GM12878 (cell line): ENCODE results near the gene IVD. TPM values are rescaled to one million over a fixed set of nuclear protein-coding genes. Genes with fewer than 3 reads are reported as not detected.

ENCODE experiments used
- ATAC-seq: fragments of 200-7000 bp; cut with Tn5 transposase; 3 replicates; pipeline ENCODE4 v1.9.1; 2020; ENCODE audit warnings: mild to moderate bottlenecking, moderate library complexity
- BruUV-seq: library from RNA; stranded (reverse); fragments of 400-500 nt; replicated peaks from 2 replicates; lab custom pipeline; 2021; lab: Mats Ljungman, UMichigan
- CTCF ChIA-PET: fragments of 300-600 bp; sonication (Branson Sonifier 250); formaldehyde crosslinking; extraction: SDS; loops from one replicate; lab custom pipeline; 2021; ENCODE audit warnings: inconsistent platforms; lab: Yijun Ruan, JAX
- POLR2A ChIA-PET: fragments of 350-600 bp; formaldehyde crosslinking; extraction: SDS; loops from one replicate; lab custom pipeline; 2021; ENCODE audit warnings: inconsistent platforms; lab: Charles Lee
- RAD21 ChIA-PET: fragments of 300-600 bp; sonication (Branson Sonifier 250); formaldehyde crosslinking; loops from one replicate; lab custom pipeline; 2023; ENCODE audit warnings: antibody characterized with exemption; ENCODE audit not compliant: unreplicated experiment; lab: Charles Lee
- SMC1A ChIA-PET: fragments of 300-600 bp; sonication (Branson Sonifier 250); formaldehyde crosslinking; loops from one replicate; lab custom pipeline; 2023; ENCODE audit not compliant: unreplicated experiment, uncharacterized antibody; lab: Charles Lee
- DNase-seq: peaks from one replicate; pipeline ENCODE4 v3.0.0-alpha.2; 2011; ENCODE audit warnings: low read depth, low spot score
- FAIRE-seq: peaks from 3 replicates; lab custom pipeline; 2011; peaks lifted over from hg19 to GRCh38; lab: Jason Lieb, UNC
- H2AFZ ChIP-seq: 2 replicates; pipeline ENCODE4 v1.6.0; 2011; ENCODE audit warnings: low read depth, low read length, control low read depth; ENCODE audit not compliant: control insufficient read depth
- H3K27ac ChIP-seq: 2 replicates; pipeline ENCODE4 v1.5.1; 2011; ENCODE audit warnings: control low read depth; ENCODE audit not compliant: control insufficient read depth, insufficient read depth
- H3K27me3 ChIP-seq, 2 experiments: replicated peaks in 1 of 2; 2 replicates each; pipeline versions ENCODE4 v1.6.0 to v1.6.1; 2011; ENCODE audit warnings: low read length in 1 of 2; ENCODE audit not compliant: control insufficient read depth in 2 of 2, insufficient read depth in 2 of 2
- H3K36me3 ChIP-seq, 2 experiments: 2 replicates each; pipeline ENCODE4 v1.5.1; 2011; ENCODE audit warnings: low read length in 1 of 2; ENCODE audit not compliant: control insufficient read depth in 2 of 2, insufficient read depth in 2 of 2
- H3K4me1 ChIP-seq: 2 replicates; pipeline ENCODE4 v1.6.1; 2011; ENCODE audit warnings: mild to moderate bottlenecking, low read length, moderate library complexity, mixed read lengths; ENCODE audit not compliant: control insufficient read depth, insufficient read depth
- H3K4me2 ChIP-seq: 2 replicates; pipeline ENCODE4 v1.6.0; 2011; ENCODE audit warnings: control low read depth; ENCODE audit not compliant: control insufficient read depth, insufficient read depth
- H3K4me3 ChIP-seq: fragments of 200-600 bp; sonication (generic); 2 replicates; pipeline ENCODE4 v1.5.1; 2016
- H3K79me2 ChIP-seq: 2 replicates; pipeline ENCODE4 v1.6.0; 2011; ENCODE audit warnings: low read length; ENCODE audit not compliant: control insufficient read depth, insufficient read depth
- H3K9ac ChIP-seq: 2 replicates; pipeline ENCODE4 v1.8.0; 2011; ENCODE audit warnings: low read length, control low read depth, mixed read lengths; ENCODE audit not compliant: control insufficient read depth, insufficient read depth
- H3K9me3 ChIP-seq: replicated peaks from 3 replicates; pipeline ENCODE4 v1.5.1; 2011; ENCODE audit warnings: mild to moderate bottlenecking, low read length; ENCODE audit not compliant: control insufficient read depth, insufficient read depth
- H4K20me1 ChIP-seq: 2 replicates; pipeline ENCODE4 v1.6.0; 2011; ENCODE audit not compliant: control insufficient read depth, insufficient read depth
- CREB1 ChIP-seq: IDR thresholded peaks from 2 replicates; pipeline ENCODE4 v1.6.1; 2012; ENCODE audit warnings: low read depth, mild to moderate bottlenecking, inconsistent platforms
- HDGF ChIP-seq: fragments of 450-650 bp; IDR thresholded peaks from 2 replicates; pipeline ENCODE4 v1.6.1; 2016; ENCODE audit warnings: antibody characterized with exemption
- NR2C2 ChIP-seq: IDR thresholded peaks from 2 replicates; pipeline ENCODE4 v1.6.1; 2011; ENCODE audit warnings: borderline replicate concordance, low read depth; ENCODE audit not compliant: control insufficient read depth, insufficient read length
- SPI1 ChIP-seq: IDR thresholded peaks from 2 replicates; pipeline ENCODE4 v1.6.1; 2011; ENCODE audit warnings: low read depth, mild to moderate bottlenecking, low read length, moderate library complexity, borderline replicate concordance; ENCODE audit not compliant: insufficient read depth
- SREBF1 ChIP-seq: IDR thresholded peaks from 2 replicates; pipeline ENCODE4 v1.6.1; 2012; ENCODE audit warnings: mild to moderate bottlenecking, low read length
- ZBTB4 ChIP-seq: fragments of 450-650 bp; formaldehyde crosslinking; IDR thresholded peaks from 2 replicates; pipeline ENCODE4 v1.4.0; 2022; ENCODE audit warnings: mild to moderate bottlenecking, moderate library complexity
- WGBS: methylation state at CpG from one replicate; pipeline ENCODE4 v1.1.6; 2016; ENCODE audit warnings: low lambda C conversion rate; ENCODE audit not compliant: insufficient replicate concordance, insufficient coverage; ENCODE audit errors: missing lambda C conversion rate; 5-methylcytosine and 5-hydroxymethylcytosine counted together
- in situ Hi-C: fragments of 300-500 bp; cut with MboI; formaldehyde crosslinking; loops from 9 replicates; pipeline ENCODE4 v1.14.3; 2018; ENCODE audit warnings: mixed read lengths
- intact Hi-C: fragments of 100-400 bp; cut with micrococcal nuclease; formaldehyde crosslinking; loops from one replicate; pipeline ENCODE4 v1.14.2; 2022; ENCODE audit not compliant: unreplicated experiment
- polyA plus RNA-seq, 11 experiments: library from polyadenylated mRNA; depleted of rRNA in 4 of 11; unstranded in 6 of 11; stranded (reverse) in 5 of 11; fragments of >200 nt; fragmentation: Nextera tagmentation in 4 of 11; fragmentation: Illumina TruSeq in 1 of 11; extraction: Ambion mirVana in 4 of 11; extraction: Trizol in 1 of 11; gene quantifications; 1 replicate in 1 of 11; 2 replicates in 10 of 11; pipeline versions ENCODE4 v1.2.1 to v1.2.3, GENCODE V29; 2011 to 2016; ENCODE audit warnings: inconsistent platforms in 2 of 11, missing spikeins in 2 of 11, low read depth in 1 of 11
- total RNA-seq, 4 experiments: library from RNA; depleted of rRNA in 3 of 4; stranded (reverse); fragments of >200 nt in 3 of 4; fragmentation: Illumina TruSeq in 1 of 4; extraction: Trizol in 1 of 4; gene quantifications; 2 replicates each; pipeline versions ENCODE4 v1.2.1 to v1.2.3, GENCODE V29; 2013 to 2021

Gene IVD
- total and polyA plus RNA-seq, 10 of the 15 experiments (the other 5 are each of a cell fraction or from before 2014, with no cell fraction given) = 5.3 to 59.8 (median 45.7) TPM

GRCh38 chr15:40468898-40469331, 63.3 kb downstream of the IVD start:
- intact Hi-C loops (no loop called here), in situ Hi-C loops (no loop called here)
- RAD21 ChIA-PET = interaction anchor here (1.0 kb wide), 1 partner anchor 106 kb away, joined by 3 read pairs; no protein-coding TSS in a partner anchor
- no peak overlapping the region for H3K4me3 ChIP-seq
- H3K9me3 ChIP-seq = no peaks in the 10 kb centered on the region
- H2AFZ ChIP-seq = no peak overlapping the region
- no peaks in the 10 kb centered on the region for H3K27me3 ChIP-seq
- peaks cover 9 to 10% of the 10 kb centered on the region in 2 experiments for H3K36me3 ChIP-seq
- H3K27ac ChIP-seq = no peak overlapping the region
- H3K4me1 ChIP-seq = peaks cover 30% of the 10 kb centered on the region
- H3K9ac ChIP-seq = no peak overlapping the region
- FAIRE-seq (no peak), ATAC-seq (no peak), DNase-seq (no peak)
- no peak overlapping the region for H3K4me2 ChIP-seq
- 84% methylated on average over 4 of the region's 4 CpGs for WGBS
- BruUV-seq = no TSS peak
- no peak for TF ChIP-seq HDGF
- TF ChIP-seq NR2C2 = no peak
- TF ChIP-seq SREBF1 = no peak
- TF ChIP-seq ZBTB4 (CRISPR knock-in tag) = no peak
- TF ChIP-seq SPI1 = peak; percentile 19; the same call in 1 of the 2 replicates
- TF ChIP-seq CREB1 = no peak
- H3K79me2 ChIP-seq = peaks cover 9% of the 10 kb centered on the region
- POLR2A ChIA-PET = interaction anchor here (1.0 to 1.3 kb wide), 3 partner anchors 18 to 96 kb away, joined by 3 read pairs; partner anchors contain the start of gene CCDC32
- SMC1A ChIA-PET = interaction anchor here (1.2 kb wide), 1 partner anchor 24 kb away, joined by 3 read pairs; no protein-coding TSS in a partner anchor
- H4K20me1 ChIP-seq = no peaks in the 10 kb centered on the region
- CTCF ChIA-PET = interaction anchor here (1.0 to 1.3 kb wide), 2 partner anchors 19 to 96 kb away, joined by 3 to 4 read pairs; partner anchors contain the start of gene CCDC32
